BJ (cell line): ENCODE data around the gene TSPAN14. TPM values are rescaled to one million over a fixed set of nuclear protein-coding genes. Genes with fewer than 3 reads are reported as not detected.

Source experiments
- CTCF ChIA-PET: fragments of 350-600 bp; formaldehyde crosslinking; extraction: SDS; loops from one replicate; lab custom pipeline; 2021; ENCODE audit warnings: antibody characterized with exemption, inconsistent platforms; lab: Yijun Ruan, JAX
- POLR2A ChIA-PET: fragments of 300-600 bp; sonication (Branson Sonifier 250); formaldehyde crosslinking; extraction: SDS; loops from one replicate; lab custom pipeline; 2021; ENCODE audit warnings: antibody characterized with exemption; lab: Charles Lee
- DNase-seq: peaks from one replicate; pipeline ENCODE4 v3.0.0-alpha.2; 2011; ENCODE audit warnings: low read depth
- H3K27me3 ChIP-seq: 2 replicates; pipeline ENCODE4 v1.6.0; 2011; ENCODE audit warnings: low read length; ENCODE audit not compliant: control insufficient read depth, insufficient read depth
- H3K36me3 ChIP-seq: 2 replicates; pipeline ENCODE4 v1.5.1; 2011; ENCODE audit warnings: low read length; ENCODE audit not compliant: control insufficient read depth, insufficient read depth
- H3K4me3 ChIP-seq: 2 replicates; pipeline ENCODE4 v1.5.1; 2011; ENCODE audit warnings: low read depth, mild to moderate bottlenecking, control low read depth, low read length
- CTCF ChIP-seq: IDR thresholded peaks from 2 replicates; pipeline ENCODE4 v1.5.1; 2011; ENCODE audit warnings: low read depth, mild to moderate bottlenecking, control low read depth, inconsistent platforms, low read length, moderate library complexity; ENCODE audit not compliant: insufficient read depth
- polyA plus RNA-seq: library from polyadenylated mRNA; depleted of rRNA; stranded (reverse); fragments of >200 nt; gene quantifications from 2 replicates; pipeline ENCODE4 v1.2.3, GENCODE V29; 2011; rRNA removed

TSPAN14 gene
- polyA plus RNA-seq, 1 experiment: 33.3 TPM

- DNase-seq: no peak
- H3K4me3 ChIP-seq: no peak overlapping the region
- ChIA-PET POLR2A (no interaction called here), CTCF (no interaction called here)
- no peaks in the 10 kb centered on the region for H3K27me3 ChIP-seq
- no peak for TF ChIP-seq CTCF
- H3K36me3 ChIP-seq: no peaks in the 10 kb centered on the region
Measured at GRCh38 chr10:80580638-80581468, 126.7 kb downstream of the TSPAN14 start.

GRCh38 chr10:80581469-80581835, 127.3 kb downstream of the TSPAN14 start:
- POLR2A ChIA-PET: no interaction called here
- H3K27me3 ChIP-seq: no peaks in the 10 kb centered on the region
- no peaks in the 10 kb centered on the region for H3K36me3 ChIP-seq
- no peak overlapping the region for H3K4me3 ChIP-seq
- CTCF ChIA-PET: no interaction called here
- DNase-seq: no peak
- TF ChIP-seq CTCF: no peak

- H3K27me3 ChIP-seq: no peaks in the 10 kb centered on the region
- no peak overlapping the region for H3K4me3 ChIP-seq
- no peak for DNase-seq
- no peak for TF ChIP-seq CTCF
- ChIA-PET CTCF (no interaction called here), POLR2A (no interaction called here)
- H3K36me3 ChIP-seq: no peaks in the 10 kb centered on the region
Measured at GRCh38 chr10:80582286-80582960, 128.3 kb downstream of the TSPAN14 start.

Other genes starting within 250 kb of the TSPAN14 start
- gene ANXA11, start 248.8 kb upstream of the TSPAN14 start, polyA plus RNA-seq: 210 and 239 TPM in 2 replicates
- gene MAT1A, start 164.7 kb upstream of the TSPAN14 start, polyA plus RNA-seq: not detected in 2 replicates
- not detected in 2 replicates for gene DYDC1, start 97.6 kb upstream of the TSPAN14 start, polyA plus RNA-seq
- not detected in 2 replicates for gene DYDC2, start 97.5 kb upstream of the TSPAN14 start, polyA plus RNA-seq
- 1.0 and 1.3 TPM in 2 replicates for gene PRXL2A, start 45.8 kb upstream of the TSPAN14 start, polyA plus RNA-seq
- not detected in 2 replicates for gene SH2D4B, start 83.6 kb downstream of the TSPAN14 start, polyA plus RNA-seq